ENCODE results near the gene LRCH1.
A peak's percentile ranks its signal among the peaks of the same experiment; 100 is the strongest.
"Not testable (repeated sequence)": the region's sequence is repeated elsewhere in the genome, so short reads cannot be mapped to it uniquely, and the experiment has no call there.

LRCH1 gene

DNA sequence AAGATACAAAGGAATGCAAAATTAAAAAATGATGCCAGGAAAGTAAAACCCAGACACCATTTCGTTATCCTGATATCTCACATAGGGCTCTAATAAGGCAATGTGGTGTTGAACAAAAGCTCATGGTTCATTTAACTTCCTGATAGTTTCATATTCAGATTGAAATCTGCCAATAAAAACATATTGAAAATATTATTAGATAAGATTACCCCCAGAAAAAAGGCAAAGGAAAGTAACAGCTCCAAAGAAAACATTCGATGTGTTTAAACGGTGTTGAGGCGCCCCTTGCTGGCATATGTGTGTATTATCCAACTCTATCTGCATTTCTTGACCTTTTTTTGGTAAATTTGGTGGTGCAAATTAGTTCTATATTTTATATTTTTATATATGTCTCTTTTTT lies 168.1 kb downstream of the LRCH1 start:
- peak in 1 of 2 experiments; percentile 41 for DNase-seq

DNA sequence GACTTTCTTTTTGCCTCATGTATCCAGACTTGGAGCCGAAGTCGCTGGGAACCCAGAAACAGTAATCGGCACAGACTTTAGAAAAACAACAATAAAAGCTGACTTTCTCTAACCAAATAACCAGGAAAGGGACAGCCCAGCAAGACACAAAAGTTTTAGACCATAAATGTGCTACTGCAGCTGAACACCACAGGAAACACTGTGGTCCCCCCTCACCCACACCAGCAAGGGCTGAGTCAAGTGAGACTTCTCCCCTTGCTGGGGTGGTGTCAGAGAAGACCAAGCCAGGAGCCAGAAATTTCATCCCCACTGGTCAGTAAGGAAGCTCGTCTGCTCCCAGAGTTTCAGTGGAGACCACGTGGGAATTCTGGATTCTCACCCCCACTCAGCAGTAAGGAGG lies 173.4 kb downstream of the LRCH1 start:
- no peak for DNase-seq

DNA sequence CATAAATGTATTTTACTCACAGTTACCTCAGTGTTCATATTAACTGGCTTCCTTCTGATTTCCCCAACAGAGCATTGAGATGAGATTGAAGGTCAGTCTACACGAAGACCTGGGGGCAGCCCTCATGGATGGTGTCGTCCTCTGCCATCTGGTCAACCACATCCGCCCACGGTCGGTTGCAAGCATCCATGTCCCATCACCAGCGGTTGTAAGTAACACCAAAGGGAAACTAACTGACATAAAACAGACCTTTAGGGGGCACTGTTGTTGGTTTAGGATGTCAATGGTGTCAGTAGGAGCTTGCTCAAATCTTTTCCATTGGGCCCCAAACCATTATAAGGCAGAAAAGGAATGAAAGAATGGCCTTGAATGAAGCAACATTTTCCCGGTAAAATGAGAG lies 175.8 kb downstream of the LRCH1 start:
- DNase-seq, result no peak

DNA sequence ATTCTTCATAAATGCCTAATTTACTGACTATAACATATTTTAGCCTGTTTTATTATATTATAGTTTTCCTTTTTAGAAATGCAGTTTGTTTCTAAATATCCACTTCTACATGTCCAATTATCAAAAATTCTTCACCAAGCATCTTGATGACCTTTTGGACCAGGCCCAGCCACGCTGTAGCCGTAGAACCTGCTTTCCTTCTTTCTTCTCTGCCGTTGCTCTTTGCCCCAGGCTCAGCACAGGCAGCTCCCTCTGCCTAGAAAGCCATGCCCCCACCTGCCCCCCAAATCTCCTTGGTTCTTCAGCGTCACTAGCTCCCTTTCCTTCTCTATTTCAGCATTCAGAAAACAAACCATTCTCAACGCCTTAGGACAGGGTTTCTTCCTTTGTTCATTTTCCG lies 178.6 kb downstream of the LRCH1 start:
- no peak for DNase-seq

DNA sequence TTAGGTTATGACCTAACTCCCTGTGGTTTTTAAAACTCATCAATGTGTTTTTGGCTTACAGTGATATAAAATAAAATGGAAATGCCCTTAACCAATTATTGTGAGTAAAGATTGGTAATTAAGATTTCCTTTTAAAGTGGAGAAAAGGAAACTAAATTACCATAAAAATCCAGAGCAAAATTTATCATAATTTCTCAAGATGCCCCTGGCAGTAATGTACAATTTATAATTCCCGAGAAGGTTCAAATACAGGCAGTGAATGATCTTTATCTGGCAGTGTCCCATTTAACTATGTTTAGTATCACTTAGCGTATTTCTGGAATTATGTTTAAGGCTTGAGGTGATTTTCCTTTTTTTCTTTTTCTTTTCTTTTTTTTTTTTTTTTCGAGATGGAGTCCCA lies 182.5 kb downstream of the LRCH1 start:
- no peak for DNase-seq

DNA sequence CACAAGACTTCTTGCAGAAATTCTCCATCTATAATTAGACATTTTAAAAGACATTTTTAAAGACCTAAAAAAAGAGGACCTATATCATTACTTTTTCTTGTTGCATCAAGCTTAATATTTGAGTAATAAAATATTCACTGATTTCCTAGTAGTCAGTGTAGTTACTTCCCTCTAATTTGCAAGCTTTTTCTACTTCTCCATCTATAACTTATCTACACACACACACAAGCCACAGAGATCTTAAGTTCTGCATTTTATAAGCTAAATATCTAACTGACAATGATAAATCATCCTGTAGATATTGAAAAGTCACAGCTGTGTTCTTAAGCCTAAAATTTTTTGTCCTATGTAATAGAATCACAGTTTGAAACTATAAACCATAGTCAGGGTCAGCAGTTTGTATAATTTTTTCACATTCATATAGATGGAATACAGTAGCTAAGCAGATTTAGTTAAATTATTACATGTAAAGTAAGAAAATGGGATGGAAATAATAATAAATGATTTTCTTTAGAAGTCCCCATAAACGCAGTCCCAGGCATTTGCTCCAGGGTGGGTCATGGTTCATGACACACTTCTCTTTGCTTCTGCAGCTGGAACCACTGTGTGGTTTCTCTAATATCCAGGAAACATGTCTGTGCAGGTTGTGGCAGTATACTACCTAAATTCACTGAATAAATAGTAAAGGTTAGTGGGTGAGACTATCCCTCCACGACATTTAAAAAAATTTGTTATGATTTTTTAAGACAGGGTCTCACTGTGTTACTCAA lies 183.8 kb downstream of the LRCH1 start:
- DNase-seq, result no peak

DNA sequence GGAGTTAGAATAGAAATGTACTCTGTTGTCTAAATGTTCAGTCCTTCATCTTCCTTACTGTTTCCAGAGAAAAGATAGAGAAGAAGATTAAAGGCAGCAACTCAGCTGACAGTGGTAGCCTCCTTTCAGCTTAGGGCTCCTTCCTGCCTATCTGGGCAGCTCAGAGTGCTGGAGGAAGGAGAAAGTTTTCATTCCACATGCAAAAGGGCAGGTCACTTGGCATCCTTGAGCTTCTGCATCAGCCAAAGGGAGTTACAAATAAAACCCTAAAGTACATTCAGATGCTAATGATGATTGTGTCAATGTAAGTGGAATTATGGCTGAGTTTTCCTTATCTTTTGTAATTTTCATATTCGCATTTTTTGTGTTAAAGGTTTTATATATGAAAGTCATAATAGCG lies 185.1 kb downstream of the LRCH1 start:
- no peak for DNase-seq

DNA sequence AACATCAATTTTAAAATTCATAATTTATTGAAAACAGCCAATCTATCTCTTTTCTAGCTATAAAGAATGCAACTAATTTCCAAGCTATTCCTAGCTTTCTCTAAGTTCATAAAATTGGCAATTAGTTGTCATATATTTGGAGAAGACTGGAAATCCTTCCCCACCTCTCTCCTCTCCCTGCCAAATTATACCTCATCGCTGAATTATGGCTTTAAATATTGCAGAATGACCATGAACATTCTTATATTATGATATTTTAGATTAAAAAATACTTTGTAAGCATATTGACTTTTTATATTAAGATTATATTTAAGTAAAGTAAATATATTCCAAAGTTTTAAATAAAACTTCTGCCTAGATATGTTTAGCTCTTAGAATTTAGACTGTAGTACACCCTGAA lies 185.8 kb downstream of the LRCH1 start:
- no peak for DNase-seq

DNA sequence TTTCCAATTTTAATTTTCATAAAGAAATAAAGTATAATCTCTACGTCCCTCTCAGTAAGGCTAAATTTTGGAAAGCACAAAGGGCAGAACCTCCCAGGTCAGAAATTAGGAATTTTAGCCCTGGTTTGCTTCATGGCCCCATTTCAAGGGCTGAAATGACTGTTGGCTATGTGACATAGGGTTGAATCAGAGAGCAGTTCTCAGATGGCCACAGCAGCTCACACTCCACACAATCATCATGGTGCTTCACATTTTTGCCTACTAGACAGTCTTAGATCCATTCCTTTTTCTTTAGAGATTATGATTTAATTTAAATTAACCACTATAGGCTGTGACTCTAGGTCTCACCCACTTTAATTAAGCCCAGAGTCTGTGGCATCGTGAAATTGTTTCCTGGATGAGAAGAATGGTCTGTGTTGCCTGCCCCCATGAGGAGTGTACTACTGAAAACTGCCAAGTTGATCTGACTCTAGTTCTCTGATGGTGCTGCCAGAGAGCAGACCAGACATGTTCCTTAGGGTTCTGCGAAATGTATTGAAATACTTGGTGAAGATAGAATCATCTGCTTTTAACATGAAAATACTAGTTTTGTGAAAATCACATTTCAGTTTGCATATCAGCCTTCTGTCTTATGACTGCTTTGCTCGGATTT lies 186.6 kb downstream of the LRCH1 start:
- no peak for DNase-seq

DNA sequence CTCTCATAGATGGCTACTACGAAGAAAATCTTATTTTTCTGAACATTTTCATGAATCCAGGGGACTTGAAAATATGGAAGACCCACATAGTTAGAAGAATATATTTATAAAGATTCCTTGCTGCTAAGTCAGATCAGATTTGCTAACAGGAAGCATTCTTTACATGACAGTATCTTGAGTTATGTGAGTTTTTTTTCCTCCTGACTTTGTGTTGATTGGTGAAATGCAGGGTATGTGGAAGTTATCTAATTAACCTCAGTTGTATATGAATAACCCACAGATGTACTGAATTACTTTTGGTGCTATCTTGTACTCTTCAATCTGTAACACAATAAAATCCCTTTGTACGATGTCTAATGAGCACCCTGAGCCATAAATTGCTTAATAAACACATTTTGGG lies 190.2 kb downstream of the LRCH1 start:
- DNase-seq, result peak in 1 of 2 experiments; percentile 36

DNA sequence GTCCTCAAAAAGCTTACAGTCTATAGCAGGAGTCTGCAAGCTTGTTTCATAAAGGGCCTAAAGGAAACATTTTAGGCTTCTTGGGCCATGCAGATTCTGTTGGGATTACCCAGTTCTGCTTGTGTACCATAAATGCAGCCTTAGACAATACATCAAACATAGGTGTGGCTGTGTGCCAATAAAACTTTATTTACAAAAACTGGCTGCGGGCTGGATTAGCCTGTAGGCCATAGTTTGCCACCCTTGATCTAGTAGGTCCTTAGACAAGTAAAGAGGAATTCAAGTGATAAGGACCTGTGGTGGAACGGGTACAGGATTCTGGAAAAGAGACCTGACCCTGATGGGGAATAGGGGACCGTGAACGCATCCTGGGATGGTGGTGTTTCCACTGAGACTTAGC lies 192.1 kb downstream of the LRCH1 start:
- DNase-seq, result no peak

DNA sequence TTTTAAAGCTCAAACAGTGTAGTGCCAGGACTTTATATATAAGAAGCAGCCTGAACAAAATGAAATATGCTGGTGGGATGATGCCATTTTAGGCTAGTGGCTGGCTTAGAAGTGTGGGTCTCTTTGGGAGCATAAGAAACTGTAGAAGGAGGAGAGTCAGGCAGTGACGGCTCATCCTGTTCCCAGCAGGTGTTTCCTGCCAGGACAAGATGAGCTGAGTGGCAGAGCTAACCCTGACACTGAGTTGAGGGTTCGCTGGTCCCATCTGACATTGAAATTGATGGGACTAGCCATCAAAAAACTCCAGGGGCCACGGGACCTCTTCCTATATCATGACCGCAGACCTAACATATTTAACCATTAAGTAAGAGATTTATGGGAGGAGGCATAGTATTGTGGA lies 192.7 kb downstream of the LRCH1 start:
- DNase-seq, result no peak

DNA sequence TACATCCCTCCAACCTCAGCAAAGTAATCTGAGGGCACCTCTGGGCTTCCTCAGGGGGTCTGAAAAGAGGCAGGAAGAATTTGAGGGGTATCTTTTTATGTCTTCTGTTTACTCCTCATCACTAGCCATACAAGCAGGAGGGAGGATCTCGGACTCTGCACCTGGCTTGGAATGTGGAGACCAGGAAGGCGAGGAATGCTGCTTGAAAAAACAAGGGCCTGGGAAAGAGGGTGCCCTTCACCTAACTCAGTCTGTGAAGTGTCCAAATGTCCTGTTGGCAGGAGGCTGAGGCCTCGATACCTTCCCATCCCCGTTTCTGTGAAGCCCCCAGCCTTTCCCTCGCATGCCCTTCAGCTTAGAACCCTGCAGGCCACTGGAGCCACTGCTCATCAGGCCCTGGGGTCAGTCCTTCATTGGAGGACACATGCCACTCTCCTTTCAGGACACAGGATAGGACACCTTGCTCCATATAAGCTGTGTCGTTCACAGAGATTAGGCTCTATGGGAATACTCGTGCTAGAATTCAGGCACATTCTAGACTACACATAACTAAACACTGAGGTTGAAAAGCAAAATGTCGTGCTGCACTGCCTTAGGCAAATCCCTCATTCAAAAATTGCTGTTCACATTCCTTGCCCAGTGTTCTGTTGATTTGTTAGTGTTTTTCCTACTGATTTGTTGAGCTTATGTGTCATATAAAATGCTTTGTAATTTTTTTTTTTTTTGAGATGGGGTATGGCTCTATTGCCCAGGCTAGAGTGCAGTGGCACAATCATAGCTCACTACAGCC lies 194.3 kb downstream of the LRCH1 start:
- DNase-seq, result no peak

DNA sequence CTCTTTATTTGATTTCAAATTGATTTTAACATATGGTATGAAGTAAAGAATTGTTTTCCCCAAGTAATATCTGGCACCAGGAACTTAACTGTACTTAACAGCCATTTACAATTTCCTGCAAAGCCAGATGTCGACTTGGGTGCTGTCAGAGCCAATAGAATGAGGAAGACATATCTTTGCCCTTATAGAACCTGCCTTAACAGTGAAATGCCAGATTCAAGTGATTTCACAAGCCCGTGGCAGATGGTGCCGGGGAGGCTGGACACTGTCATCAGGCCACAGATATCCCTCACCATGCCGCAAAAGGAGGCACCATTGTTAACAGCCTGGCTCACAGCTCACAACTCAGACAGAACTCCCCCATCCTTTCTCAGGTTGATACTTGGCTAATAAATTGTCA lies 195.3 kb downstream of the LRCH1 start:
- no peak for DNase-seq

DNA sequence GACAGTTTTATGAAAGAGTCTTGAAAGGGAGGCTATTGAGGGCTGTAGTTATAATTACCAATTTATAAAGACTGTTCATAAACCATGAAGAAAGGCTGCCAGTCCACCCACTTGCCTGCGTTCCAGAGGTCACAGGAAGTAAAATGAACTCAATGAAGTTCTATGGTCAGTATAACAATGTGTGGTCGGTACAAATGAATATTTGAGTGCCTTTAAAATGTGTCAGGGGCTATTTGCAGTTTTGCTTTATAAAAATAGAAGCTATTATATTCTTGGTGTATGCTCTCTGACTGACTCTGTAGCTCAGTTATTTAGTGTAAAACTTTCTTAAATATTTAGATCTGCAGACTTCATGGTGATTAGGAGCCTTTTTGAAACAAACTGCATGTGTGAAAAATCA lies 197.0 kb downstream of the LRCH1 start:
- no peak for DNase-seq

DNA sequence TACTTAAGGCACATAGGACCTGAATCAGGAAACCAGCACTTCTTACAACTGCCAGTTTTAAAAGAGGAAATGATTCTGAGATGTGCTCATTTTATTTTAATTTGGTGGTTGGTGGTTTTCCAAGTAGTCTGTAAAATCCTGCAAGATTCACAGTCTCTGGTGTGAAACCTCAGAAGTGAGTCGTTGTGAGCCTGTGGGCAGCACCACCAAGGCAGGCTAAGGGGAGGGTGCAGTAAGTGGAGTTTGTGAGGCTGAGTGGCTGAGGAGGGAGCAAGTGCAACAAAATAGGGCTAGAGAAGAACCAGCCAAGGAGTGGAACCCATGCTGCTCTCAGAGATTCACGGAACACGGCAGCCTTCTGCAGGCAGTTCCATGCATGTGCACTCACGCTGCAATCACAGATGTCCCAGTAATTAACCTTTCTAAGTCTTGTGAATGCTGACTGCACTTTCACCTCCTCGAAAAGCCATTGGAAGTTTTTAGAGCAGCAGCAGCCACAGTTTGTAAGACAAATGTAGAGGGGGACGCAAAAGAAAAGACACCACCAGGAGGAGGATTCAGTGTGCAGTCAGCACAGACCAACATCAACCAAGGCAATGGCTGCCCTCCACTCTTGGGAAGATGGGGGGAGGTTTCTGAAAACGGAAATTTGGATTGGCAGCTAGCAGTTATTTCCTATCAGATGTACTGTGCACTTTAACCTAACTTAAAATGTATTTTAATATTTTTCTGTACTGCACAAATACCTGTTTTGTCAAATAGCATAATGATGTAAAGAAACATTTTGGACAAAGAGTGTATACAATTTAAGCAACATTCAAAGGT lies 199.1 kb downstream of the LRCH1 start:
- DNase-seq, result no peak

DNA sequence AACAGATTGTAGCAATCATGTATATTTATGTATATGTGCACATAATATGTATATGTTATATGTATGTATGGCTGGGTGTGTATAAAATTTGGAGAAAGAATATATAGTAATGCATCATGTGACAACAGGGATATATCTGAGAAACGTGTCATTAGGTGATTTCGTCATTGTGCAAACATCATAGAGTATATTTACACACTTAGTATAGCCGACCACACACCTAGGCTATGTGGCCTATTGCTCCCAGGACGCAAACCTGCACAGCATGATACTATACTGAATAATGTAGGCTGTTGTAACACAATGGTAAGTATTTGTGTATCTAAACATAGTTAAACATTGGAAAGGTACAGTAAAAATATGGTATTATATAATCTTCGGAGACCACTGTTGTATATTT lies 200.2 kb downstream of the LRCH1 start:
- DNase-seq, result no peak

DNA sequence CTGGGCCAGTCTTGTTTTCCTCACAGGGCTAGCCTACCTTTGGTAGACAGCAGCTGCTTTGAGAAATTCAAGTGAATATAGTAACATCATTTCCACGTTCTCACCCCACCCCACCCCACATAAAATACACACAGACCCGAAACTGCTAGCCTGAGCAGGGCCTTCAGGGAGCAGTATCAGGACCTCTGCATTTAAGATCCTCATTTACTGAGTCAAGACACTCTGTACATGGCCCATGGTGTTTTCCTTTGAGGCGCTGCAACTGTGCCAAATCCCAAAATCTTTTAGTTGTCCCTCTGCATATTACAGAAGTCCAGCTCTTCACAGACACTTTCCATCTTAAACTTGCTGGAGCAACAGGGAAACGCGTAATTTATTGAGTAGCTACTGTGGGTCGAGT lies 200.9 kb downstream of the LRCH1 start:
- DNase-seq, result no peak

DNA sequence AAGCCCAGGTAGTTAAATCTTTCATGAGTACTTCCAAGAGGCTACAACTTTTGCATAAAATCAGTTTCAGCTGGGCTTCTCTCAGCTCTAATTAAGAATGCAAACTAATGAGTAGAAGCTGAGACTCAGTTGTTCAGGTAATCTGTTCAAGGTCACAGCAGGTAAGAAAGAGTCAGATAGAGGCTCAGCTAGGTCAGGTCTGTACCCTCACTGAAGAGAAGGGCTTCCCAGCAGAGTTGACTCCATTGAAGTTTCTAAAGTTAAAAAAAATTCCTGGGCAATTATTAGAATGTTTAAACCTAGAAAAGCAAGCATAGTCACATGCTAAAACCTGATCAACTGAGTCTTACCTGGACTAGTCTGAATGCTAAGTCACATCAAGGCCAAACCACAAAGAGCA lies 201.8 kb downstream of the LRCH1 start:
- no peak for DNase-seq

DNA sequence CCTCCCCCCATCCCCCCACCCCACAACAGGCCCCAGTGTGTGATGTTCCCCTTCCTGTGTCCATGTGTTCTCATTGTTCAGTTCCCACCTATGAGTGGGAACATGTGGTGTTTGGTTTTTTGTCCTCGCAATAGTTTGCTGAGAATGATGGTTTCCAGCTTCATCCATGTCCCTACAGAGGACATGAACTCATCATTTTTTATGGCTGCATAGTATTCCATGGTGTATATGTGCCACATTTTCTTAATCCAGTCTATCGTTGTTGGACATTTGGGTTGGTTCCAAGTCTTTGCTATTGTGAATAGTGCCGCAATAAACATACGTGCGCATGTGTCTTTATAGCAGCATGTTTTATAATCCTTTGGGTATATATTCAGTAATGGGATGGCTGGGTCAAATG lies 202.5 kb downstream of the LRCH1 start:
- not testable (repeated sequence) for DNase-seq

DNA sequence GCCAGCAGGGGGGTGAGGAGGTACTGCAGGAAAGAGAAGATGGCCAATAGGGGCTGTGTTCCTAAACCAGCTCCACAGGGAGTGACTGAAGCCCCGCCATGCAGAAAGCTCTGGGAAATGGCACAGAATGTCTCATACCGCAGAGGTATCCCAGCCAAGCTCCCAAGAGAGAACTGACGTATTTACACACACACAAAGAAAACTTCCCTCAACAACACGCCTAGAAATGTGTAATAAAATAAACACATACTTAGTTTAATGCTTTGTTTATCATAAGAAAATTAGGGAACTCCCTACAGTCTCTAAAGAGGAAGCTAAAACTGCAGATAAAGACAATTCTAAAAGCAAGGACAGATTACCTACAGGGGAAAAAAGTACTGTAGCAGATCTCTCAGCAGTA lies 204.0 kb downstream of the LRCH1 start:
- no peak for DNase-seq

DNA sequence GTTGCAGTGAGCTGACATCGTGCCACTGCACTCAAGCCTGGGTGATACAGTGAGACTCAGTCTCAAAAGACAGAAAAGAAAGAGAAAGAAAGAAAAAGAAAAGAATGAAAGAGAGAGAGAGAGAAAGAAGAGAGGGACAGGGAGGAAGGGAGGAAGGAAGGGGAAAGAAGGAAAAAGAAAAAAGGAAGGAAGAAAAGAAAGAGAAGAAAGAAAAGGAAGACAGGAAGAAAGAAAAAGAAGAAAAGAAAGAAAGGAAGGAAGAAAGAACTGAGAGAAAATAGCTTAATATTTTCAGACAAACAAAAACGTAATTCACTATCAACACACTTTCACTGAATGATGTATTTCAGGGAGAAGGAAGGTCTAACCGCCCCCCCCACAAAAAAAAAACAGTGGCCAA lies 204.7 kb downstream of the LRCH1 start:
- DNase-seq, result no peak

DNA sequence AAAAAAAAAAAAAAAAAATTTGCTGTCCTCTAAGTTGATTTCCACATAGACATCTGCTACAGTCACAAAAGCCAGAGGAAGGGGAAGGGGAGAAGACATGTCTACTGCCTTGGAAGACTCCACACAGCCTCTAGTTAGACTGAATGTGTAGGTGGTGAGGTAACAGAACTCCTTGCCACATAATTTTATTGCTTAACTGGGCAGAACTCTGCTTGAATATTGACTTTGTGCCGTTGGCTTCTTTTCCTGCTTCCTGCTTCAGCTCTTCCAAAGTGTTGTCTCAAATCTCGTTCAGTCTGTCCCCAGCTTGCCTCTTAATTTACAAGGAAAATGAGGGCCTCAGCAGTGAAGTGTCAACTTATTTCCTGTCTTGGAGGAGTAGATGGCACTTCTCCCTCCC lies 206.9 kb downstream of the LRCH1 start:
- no peak for DNase-seq

Data from SW 1271 (cell line).